HG03571 (cell line): ENCODE measurements around the gene ELF3.
"Not testable (repeated sequence)": the region's sequence is repeated elsewhere in the genome, so short reads cannot be mapped to it uniquely, and the experiment has no call there.

Experiments
- ATAC-seq: cut with Tn5 transposase; IDR thresholded peaks from one replicate; pipeline ENCODE4 v1.9.1; 2021; ENCODE audit not compliant: unreplicated experiment

ELF3 gene

GRCh38 chr1:202064889-202065312, 54.5 kb downstream of the ELF3 start:
- not testable (repeated sequence) for ATAC-seq
